ENCODE data around the gene CNTF.

Gene CNTF

GRCh38 chr11:58625826-58626460, 3.5 kb downstream of the CNTF start:
- H3K79me2 ChIP-seq (ENCODE audit: insufficient read depth, low read length): no peaks in the 10 kb centered on the region
- peaks cover 63% of the 10 kb centered on the region for H3K36me3 ChIP-seq (ENCODE audit: insufficient read depth, low read length)
- TF ChIP-seq CTCF (IDR thresholded peaks at IDR 0.05; ENCODE audit: borderline replicate concordance, extremely low read depth, low read length, poor library complexity, severe bottlenecking): no peak
- TF ChIP-seq EZH2 (IDR thresholded peaks at IDR 0.05; ENCODE audit: borderline replicate concordance, low read depth, low read length, severe bottlenecking): no peak
- no peaks in the 10 kb centered on the region for H3K9me3 ChIP-seq (ENCODE audit: insufficient read depth, low read length, severe bottlenecking)
- H3K27ac ChIP-seq (ENCODE audit: low read length): no peak overlapping the region
- H3K4me3 ChIP-seq (ENCODE audit: low read depth in 1 of 2, low read length in 2 of 2): no peak overlapping the region
- no peak for DNase-seq
- H4K20me1 ChIP-seq (ENCODE audit: insufficient read depth, low read length): no peaks in the 10 kb centered on the region
- no peak for ATAC-seq (ENCODE audit: insufficient read depth, low read depth)
- H3K4me2 ChIP-seq (ENCODE audit: insufficient read depth, low read length): no peak overlapping the region
- H2AFZ ChIP-seq (ENCODE audit: low read depth, low read length): no peak overlapping the region
- H3K4me1 ChIP-seq (ENCODE audit: insufficient read depth, low read length): no peaks in the 10 kb centered on the region
- no peak overlapping the region for H3K9ac ChIP-seq (ENCODE audit: low read depth, low read length)
- no peaks in the 10 kb centered on the region for H3K27me3 ChIP-seq (ENCODE audit: insufficient read depth, low read length, poor library complexity)

GRCh38 chr11:58626934-58627483, 4.5 kb downstream of the CNTF start:
- no peak overlapping the region for H3K9ac ChIP-seq (ENCODE audit: low read depth, low read length)
- H3K9me3 ChIP-seq (ENCODE audit: insufficient read depth, low read length, severe bottlenecking): no peaks in the 10 kb centered on the region
- TF ChIP-seq CTCF (IDR thresholded peaks at IDR 0.05; ENCODE audit: borderline replicate concordance, extremely low read depth, low read length, poor library complexity, severe bottlenecking) (no peak), EZH2 (IDR thresholded peaks at IDR 0.05; ENCODE audit: borderline replicate concordance, low read depth, low read length, severe bottlenecking) (no peak)
- no peaks in the 10 kb centered on the region for H3K27me3 ChIP-seq (ENCODE audit: insufficient read depth, low read length, poor library complexity)
- no peak for ATAC-seq (ENCODE audit: insufficient read depth, low read depth)
- peaks cover 53% of the 10 kb centered on the region for H3K36me3 ChIP-seq (ENCODE audit: insufficient read depth, low read length)
- H3K79me2 ChIP-seq (ENCODE audit: insufficient read depth, low read length): no peaks in the 10 kb centered on the region
- H3K4me3 ChIP-seq (ENCODE audit: low read depth in 1 of 2, low read length in 2 of 2): no peak overlapping the region
- DNase-seq: no peak
- H3K4me2 ChIP-seq (ENCODE audit: insufficient read depth, low read length): no peak overlapping the region
- no peaks in the 10 kb centered on the region for H4K20me1 ChIP-seq (ENCODE audit: insufficient read depth, low read length)
- H3K4me1 ChIP-seq (ENCODE audit: insufficient read depth, low read length): no peaks in the 10 kb centered on the region
- H3K27ac ChIP-seq (ENCODE audit: low read length): no peak overlapping the region
- no peak overlapping the region for H2AFZ ChIP-seq (ENCODE audit: low read depth, low read length)

GRCh38 chr11:58628446-58628845, 6.0 kb downstream of the CNTF start:
- Histone ChIP-seq H4K20me1 (ENCODE audit: insufficient read depth, low read length) (no peaks in the 10 kb centered on the region), H3K4me2 (ENCODE audit: insufficient read depth, low read length) (no peak overlapping the region), H3K79me2 (ENCODE audit: insufficient read depth, low read length) (no peaks in the 10 kb centered on the region), H3K27ac (ENCODE audit: low read length) (no peak overlapping the region), H3K36me3 (ENCODE audit: insufficient read depth, low read length) (peaks cover 39% of the 10 kb centered on the region), H3K4me3 (ENCODE audit: low read depth in 1 of 2, low read length in 2 of 2) (no peak overlapping the region), H3K4me1 (ENCODE audit: insufficient read depth, low read length) (no peaks in the 10 kb centered on the region), H3K9ac (ENCODE audit: low read depth, low read length) (no peak overlapping the region), H3K9me3 (ENCODE audit: insufficient read depth, low read length, severe bottlenecking) (no peaks in the 10 kb centered on the region), H3K27me3 (ENCODE audit: insufficient read depth, low read length, poor library complexity) (no peaks in the 10 kb centered on the region), H2AFZ (ENCODE audit: low read depth, low read length) (no peak overlapping the region)
- no peak for TF ChIP-seq EZH2 (IDR thresholded peaks at IDR 0.05; ENCODE audit: borderline replicate concordance, low read depth, low read length, severe bottlenecking)
- no peak for TF ChIP-seq CTCF (IDR thresholded peaks at IDR 0.05; ENCODE audit: borderline replicate concordance, extremely low read depth, low read length, poor library complexity, severe bottlenecking)
- DNase-seq (no peak), ATAC-seq (ENCODE audit: insufficient read depth, low read depth) (no peak)

All from DND-41 (cell line).